A673 (cell line): ENCODE results near the gene ZBTB12.

Experiments
- EZH2 ChIP-seq: fragments of 200-600 bp; sonication (generic); IDR thresholded peaks from 2 replicates; pipeline ENCODE4 v1.6.1; 2017; ENCODE audit warnings: borderline replicate concordance, low read depth, mild to moderate bottlenecking, mixed read lengths, antibody characterized with exemption, low read length; ENCODE audit not compliant: poor library complexity, severe bottlenecking
- TF ChIP-seq, protein P1 (sequence below): fragments of 300-800, 200-600 bp; sonication (generic); conservative IDR thresholded peaks from 2 replicates; pipeline ENCODE4 v1.5.1; 2017; ENCODE audit warnings: low read depth, mild to moderate bottlenecking, antibody characterized with exemption, low read length, moderate library complexity, mixed read lengths

DNA sequence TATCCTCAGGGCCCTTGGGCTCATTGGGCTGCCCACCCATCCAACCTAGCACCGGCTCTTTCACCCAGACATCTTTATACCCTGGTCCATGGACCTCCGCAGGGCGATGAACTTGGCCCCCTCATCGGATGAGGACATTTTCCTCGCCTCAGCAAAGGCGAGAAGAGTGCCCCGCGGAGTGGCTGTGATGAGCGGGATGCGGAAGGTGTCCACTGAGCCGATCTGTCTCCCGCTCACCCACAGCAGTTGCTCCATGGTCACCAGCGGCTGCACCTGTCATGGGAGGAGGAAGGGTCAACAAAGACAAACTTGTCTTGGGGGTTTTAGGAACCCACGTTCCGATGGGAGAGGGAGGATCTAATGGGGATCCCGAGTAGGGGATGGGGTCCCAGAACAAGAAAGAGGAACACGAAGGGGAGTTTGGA, 40.0 kb downstream of the ZBTB12 start:
- TF ChIP-seq EZH2 = no peak
- TF ChIP-seq, protein P1, sequence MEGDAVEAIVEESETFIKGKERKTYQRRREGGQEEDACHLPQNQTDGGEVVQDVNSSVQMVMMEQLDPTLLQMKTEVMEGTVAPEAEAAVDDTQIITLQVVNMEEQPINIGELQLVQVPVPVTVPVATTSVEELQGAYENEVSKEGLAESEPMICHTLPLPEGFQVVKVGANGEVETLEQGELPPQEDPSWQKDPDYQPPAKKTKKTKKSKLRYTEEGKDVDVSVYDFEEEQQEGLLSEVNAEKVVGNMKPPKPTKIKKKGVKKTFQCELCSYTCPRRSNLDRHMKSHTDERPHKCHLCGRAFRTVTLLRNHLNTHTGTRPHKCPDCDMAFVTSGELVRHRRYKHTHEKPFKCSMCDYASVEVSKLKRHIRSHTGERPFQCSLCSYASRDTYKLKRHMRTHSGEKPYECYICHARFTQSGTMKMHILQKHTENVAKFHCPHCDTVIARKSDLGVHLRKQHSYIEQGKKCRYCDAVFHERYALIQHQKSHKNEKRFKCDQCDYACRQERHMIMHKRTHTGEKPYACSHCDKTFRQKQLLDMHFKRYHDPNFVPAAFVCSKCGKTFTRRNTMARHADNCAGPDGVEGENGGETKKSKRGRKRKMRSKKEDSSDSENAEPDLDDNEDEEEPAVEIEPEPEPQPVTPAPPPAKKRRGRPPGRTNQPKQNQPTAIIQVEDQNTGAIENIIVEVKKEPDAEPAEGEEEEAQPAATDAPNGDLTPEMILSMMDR = no peak
